SH-SY5Y (cell line): ENCODE data around the gene USP37.

ENCODE experiments used
- GATA2 ChIP-seq: IDR thresholded peaks from 2 replicates; pipeline ENCODE4 v1.6.1; 2011; ENCODE audit warnings: mild to moderate bottlenecking, low read depth, low read length
- GATA3 ChIP-seq: IDR thresholded peaks from 2 replicates; pipeline ENCODE4 v1.6.1; 2011; ENCODE audit warnings: low read depth, mild to moderate bottlenecking, low read length, moderate library complexity

DNA sequence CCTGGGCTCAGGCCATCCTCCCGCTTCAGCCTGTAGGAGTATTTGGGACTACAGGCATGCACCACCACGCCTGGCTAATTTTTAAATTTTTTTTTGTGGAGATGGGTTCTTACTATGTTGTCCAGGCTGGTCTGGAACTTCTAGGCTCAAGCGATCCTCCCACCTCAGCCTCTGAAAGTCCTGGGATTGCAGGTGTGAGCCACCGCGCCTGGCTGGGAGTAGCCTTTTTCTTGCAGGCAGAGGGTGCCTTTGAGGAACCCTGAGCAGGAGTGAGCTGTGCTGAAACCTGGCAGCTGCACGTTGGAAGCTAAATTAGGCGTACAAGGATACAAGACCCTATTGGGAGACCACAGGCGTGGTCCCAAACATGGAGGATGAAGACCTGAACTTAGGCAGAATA, 160.4 kb downstream of the USP37 start:
- no peak for TF ChIP-seq GATA2
- no peak for TF ChIP-seq GATA3
